ENCODE results near the gene CRIP3. TPM values are rescaled to one million over a fixed set of nuclear protein-coding genes. Genes with fewer than 3 reads are reported as not detected.

Gene CRIP3
- total and polyA plus RNA-seq, 2 of the 13 experiments (the other 11 are each of a cell fraction or from before 2014, with no cell fraction given), result 6.3 to 9.3 TPM

- TF ChIP-seq ZNF639 (CRISPR knock-in tag; conservative IDR thresholded peaks at IDR 0.05) (no peak), ZNF205 (CRISPR knock-in tag; IDR thresholded peaks at IDR 0.05) (0 out of 2 replicates have a peak, but pooled peaks have one; percentile 25), TEAD3 (CRISPR knock-in tag; optimal IDR thresholded peaks at IDR 0.05; ENCODE audit: borderline replicate concordance) (peak; percentile 52), ADNP (CRISPR knock-in tag; IDR thresholded peaks at IDR 0.05) (peak; percentile 23; the same call in 1 of the 2 replicates), EHMT2 (IDR thresholded peaks at IDR 0.05; ENCODE audit: borderline replicate concordance, low read depth, low read length) (no peak), CHD2 (IDR thresholded peaks at IDR 0.05; ENCODE audit: low read depth, low read length) (no peak; the same call in 1 of the 2 replicates), HDAC1 (CRISPR knock-in tag; IDR thresholded peaks at IDR 0.05) (0 out of 2 replicates have a peak, but pooled peaks have one; percentile 48), TFAP4 (IDR thresholded peaks at IDR 0.05; ENCODE audit: borderline replicate concordance, low read depth) (peak; percentile 15; the same call in 1 of the 2 replicates), ZNF773 (CRISPR knock-in tag; IDR thresholded peaks at IDR 0.05; ENCODE audit: borderline replicate concordance) (no peak), HNF1B (CRISPR knock-in tag; IDR thresholded peaks at IDR 0.05) (peak; percentile 66; the same call in 1 of the 2 replicates), NFIB (CRISPR knock-in tag; IDR thresholded peaks at IDR 0.05; ENCODE audit: borderline replicate concordance) (no peak), RBM22 (optimal IDR thresholded peaks at IDR 0.05; ENCODE audit: low read length) (no peak), ZNF362 (CRISPR knock-in tag; IDR thresholded peaks at IDR 0.05; ENCODE audit: borderline replicate concordance) (peak; percentile 35; the same call in 1 of the 2 replicates), SRSF4 (IDR thresholded peaks at IDR 0.05; ENCODE audit: low read depth, low read length, poor library complexity, severe bottlenecking) (no peak), SRY (CRISPR knock-in tag; IDR thresholded peaks at IDR 0.05) (peak; percentile 52; the same call in 1 of the 2 replicates), NR3C1 (CRISPR knock-in tag; IDR thresholded peaks at IDR 0.05) (no peak), ZNF225 (CRISPR knock-in tag; IDR thresholded peaks at IDR 0.05) (no peak), ZNF775 (CRISPR knock-in tag; IDR thresholded peaks at IDR 0.05; ENCODE audit: borderline replicate concordance) (no peak), ERF (CRISPR knock-in tag; IDR thresholded peaks at IDR 0.05) (0 out of 2 replicates have a peak, but pooled peaks have one; percentile 31), POLR2A (IDR thresholded peaks at IDR 0.05; ENCODE audit: insufficient read depth in 1 of 2, low read depth in 2 of 2, low read length in 2 of 2) (peak in 1 of 2 experiments; percentile 23; a peak in 2 of 4 replicates), ZNF720 (CRISPR knock-in tag; IDR thresholded peaks at IDR 0.05) (no peak), TFE3 (CRISPR knock-in tag; IDR thresholded peaks at IDR 0.05) (no peak)
These were observed at the start of gene CRIP3 (continued) for GRCh38 chr6:43308101-43308989.
